SK-N-SH treated with all-trans-retinoic acid at 6 μM for 48 hours (cell line): Measurements from ENCODE around the gene GOLGA8H.
"Not testable (repeated sequence)": the region's sequence is repeated elsewhere in the genome, so short reads cannot be mapped to it uniquely, and the experiment has no call there.

ENCODE experiments used
- ATAC-seq: fragments of 200-7000 bp; cut with Tn5 transposase; 3 replicates; pipeline ENCODE4 v1.9.1; 2020; ENCODE audit warnings: mild to moderate bottlenecking, moderate library complexity
- ARNTL ChIP-seq: fragments of 450-650 bp; formaldehyde crosslinking; IDR thresholded peaks from 2 replicates; pipeline ENCODE4 v1.5.0; 2020; ENCODE audit warnings: low read depth, mild to moderate bottlenecking, moderate library complexity, borderline replicate concordance
- RARB ChIP-seq: fragments of 250-450 bp; sonication (Bioruptor Pico); IDR thresholded peaks from 2 replicates; pipeline ENCODE4 v1.8.0; 2021; ENCODE audit warnings: mild to moderate bottlenecking, moderate library complexity
- SNAI2 ChIP-seq: fragments of 250-450 bp; sonication (Bioruptor Pico); IDR thresholded peaks from 2 replicates; pipeline ENCODE4 v1.5.0; 2020; ENCODE audit warnings: mild to moderate bottlenecking, moderate library complexity
- TCF4 ChIP-seq: fragments of 250-450 bp; sonication (Bioruptor Pico); IDR thresholded peaks from 2 replicates; pipeline ENCODE4 v1.8.0; 2021; ENCODE audit warnings: mild to moderate bottlenecking, moderate library complexity, borderline replicate concordance
- ZC3H10 ChIP-seq: fragments of 250-450 bp; sonication (Bioruptor Pico); IDR thresholded peaks from 2 replicates; pipeline ENCODE4 v1.5.1; 2021; ENCODE audit warnings: mild to moderate bottlenecking, moderate library complexity
- ZFP30 ChIP-seq: fragments of 450-650 bp; formaldehyde crosslinking; IDR thresholded peaks from 2 replicates; pipeline ENCODE4 v1.5.0; 2022; ENCODE audit warnings: mild to moderate bottlenecking, moderate library complexity
- ZNF565 ChIP-seq: fragments of 450-650 bp; formaldehyde crosslinking; conservative IDR thresholded peaks from 2 replicates; pipeline ENCODE4 v1.5.0; 2020; ENCODE audit warnings: low read depth, mild to moderate bottlenecking, moderate library complexity
- ZNF70 ChIP-seq: fragments of 450-650 bp; formaldehyde crosslinking; IDR thresholded peaks from 2 replicates; pipeline ENCODE4 v1.5.0; 2020; ENCODE audit warnings: mild to moderate bottlenecking, moderate library complexity
- TF ChIP-seq, protein P1 (sequence below): fragments of 250-450 bp; sonication (Bioruptor Pico); IDR thresholded peaks from 2 replicates; pipeline ENCODE4 v1.8.0; 2020; ENCODE audit warnings: mild to moderate bottlenecking, moderate library complexity, borderline replicate concordance
- TF ChIP-seq, protein P2 (sequence below): fragments of 250-450 bp; sonication (Bioruptor Pico); IDR thresholded peaks from 2 replicates; pipeline ENCODE4 v1.5.0; 2020; ENCODE audit warnings: mild to moderate bottlenecking, moderate library complexity
- TF ChIP-seq, protein P3 (sequence below): fragments of 250-450 bp; sonication (Bioruptor Pico); IDR thresholded peaks from 2 replicates; pipeline ENCODE4 v1.8.0; 2021; ENCODE audit warnings: low read depth, mild to moderate bottlenecking, moderate library complexity, borderline replicate concordance

The GOLGA8H gene, protein sequence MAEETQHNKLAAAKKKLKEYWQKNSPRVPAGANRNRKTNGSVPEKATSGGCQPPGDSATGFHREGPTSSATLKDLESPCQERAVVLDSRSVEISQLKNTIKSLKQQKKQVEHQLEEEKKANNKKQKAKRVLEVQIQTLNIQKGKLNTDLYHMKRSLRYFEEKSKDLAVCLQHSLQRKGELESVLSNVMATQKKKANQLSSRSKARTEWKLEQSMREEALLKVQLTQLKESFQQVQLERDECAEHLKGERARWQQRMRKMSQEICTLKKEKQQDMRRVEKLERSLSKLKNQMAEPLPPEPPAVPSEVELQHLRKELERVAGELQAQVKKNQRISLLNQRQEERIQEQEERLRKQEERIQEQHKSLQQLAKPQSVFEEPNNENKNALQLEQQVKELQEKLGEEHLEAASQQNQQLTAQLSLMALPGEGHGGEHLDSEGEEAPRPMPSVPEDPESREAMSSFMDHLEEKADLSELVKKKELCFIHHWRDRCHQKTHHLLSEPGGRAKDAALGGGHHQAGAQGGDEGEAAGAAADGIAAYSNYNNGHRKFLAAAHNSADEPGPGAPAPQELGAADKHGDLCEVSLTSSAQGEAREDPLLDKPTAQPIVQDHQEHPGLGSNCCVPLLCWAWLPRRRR

DNA sequence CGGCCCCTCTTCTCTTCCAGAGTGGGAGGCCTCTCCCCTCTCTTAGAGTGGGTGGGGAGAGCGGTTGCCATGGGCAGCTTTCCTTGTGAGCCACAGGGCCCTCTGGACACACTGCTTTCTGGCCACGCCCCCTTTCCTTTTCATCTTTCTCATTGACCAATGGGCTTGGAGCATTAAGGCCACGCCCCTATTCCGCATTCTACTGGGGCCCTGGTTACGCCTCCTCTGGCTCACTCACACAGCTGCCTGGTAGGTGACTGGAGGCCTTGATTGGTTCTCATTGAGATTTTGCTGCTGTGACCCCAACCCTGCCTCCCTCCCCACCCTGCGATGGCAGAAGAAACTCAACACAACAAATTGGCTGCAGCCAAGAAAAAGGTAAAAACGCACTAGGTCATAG, at the start of gene GOLGA8H:
TSS of gene GOLGA8H (plus strand) at position 233 of the 400 bp plus-strand sequence. CDS start at position 331, 98 bp downstream.
- ATAC-seq, result not testable (repeated sequence)

DNA sequence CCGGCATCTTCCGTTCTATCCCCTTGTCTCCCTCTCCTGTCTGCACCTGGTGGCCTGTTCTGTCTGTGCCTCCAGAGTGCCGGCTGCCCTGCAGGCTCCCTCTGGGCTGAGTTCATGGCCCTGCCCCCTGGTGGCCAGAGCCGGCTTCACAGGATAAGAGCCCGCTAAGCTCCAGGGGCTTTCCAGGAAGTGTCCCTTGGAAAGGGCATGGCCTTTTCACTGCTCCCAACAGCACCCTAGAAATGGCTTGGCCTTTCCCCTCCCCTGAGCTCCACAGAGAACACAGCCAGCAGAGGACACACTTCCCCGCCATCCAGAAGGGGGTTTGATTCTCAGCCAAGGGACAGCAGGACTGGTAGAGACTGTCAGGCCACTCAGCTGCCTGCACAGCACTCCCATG, 36.9 kb upstream of the GOLGA8H start:
- peak; percentile 62; the same call in 2 of the 3 replicates for ATAC-seq

DNA sequence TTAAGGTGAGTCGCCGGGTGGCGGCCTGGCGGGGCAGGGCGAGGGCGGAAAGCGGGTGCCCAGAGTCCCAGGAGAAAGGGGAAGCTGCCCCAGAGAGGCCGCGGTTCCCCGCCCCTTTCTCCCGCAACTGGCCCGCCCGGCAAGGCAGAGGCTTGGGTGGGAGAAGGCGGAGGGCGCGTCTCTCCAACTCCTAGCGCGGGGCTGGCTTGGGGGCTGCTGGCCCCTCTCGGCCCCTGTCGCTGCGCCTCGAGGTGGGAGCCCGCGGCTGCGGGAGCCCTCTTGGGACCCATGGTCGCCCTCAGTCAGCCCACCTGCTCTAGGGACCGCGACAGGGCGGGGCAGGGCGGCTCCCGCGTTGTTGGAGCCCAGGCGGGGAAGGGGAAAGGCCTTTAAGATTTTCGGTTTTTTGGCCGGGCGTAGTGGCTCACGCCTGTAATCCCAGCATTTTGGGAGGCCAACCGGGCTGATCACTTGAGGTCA, 30.8 kb upstream of the GOLGA8H start:
- ATAC-seq, result peak; percentile 92

DNA sequence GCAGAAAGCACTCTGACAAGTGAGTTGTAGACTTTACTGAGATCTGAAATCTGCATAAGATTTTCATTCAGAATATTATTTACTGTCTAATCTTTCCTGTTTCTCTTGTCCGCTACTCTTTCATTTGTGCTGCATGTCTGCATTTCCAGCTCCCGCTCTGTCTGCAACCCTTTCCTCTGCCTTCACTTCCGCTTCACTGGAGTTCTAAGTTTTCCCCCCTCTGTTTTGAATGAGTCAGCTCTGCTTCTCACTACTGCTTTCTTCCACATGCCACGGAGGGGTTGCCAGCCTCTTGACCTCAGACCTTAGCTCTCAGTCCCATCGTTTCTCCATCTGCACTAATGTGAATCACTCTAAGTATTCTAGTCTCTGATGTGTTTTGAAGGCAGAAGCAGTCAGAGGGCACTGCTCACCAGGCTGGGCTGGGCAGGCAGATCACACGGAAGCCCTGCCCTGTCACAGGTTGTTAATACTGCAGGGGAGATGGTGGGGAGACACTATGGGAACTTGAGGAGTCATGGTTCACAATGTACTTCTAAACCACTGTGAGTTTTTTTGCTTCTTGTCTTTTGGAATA, 24.3 kb upstream of the GOLGA8H start:
- peak; percentile 37; the same call in 1 of the 3 replicates for ATAC-seq

DNA sequence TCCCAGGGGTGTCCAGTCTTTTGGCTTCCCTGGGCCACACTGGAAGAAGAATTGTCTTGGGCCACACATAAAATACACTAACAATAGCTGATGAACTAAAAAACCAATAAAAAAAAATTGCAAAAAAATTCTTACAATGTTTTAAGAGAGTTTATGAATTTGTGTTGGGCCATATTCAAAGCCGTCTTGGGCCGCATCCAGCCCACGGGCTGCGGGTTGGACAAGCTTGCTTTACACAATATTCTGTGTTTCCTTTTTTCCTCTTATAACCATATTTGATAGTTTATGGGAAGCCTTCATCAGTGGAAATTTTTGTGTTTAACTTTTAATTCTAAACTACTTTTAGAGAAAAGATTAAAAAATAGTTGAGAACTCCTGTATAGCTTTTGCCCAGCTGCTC, 23.1 kb upstream of the GOLGA8H start:
- ATAC-seq, result not testable (repeated sequence)

DNA sequence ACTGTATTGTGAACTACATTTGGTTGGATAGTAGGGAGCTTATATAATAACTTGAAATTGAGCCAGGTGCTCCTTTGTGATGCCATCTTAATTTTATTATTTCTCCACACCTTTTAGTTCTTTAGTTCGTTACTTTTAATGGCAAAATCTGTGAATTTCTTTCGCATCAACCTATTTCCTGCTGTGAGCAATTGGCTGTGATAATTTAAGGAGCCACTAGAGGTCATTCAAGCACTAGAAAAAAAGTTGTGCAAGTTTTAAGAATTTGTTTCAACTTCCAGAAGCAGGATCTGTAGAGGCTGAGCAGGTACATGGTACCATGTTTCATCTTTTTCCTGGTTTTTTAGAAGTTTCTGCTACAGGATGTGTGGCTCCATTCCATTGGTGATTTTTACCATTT, 4.9 kb upstream of the GOLGA8H start:
- ATAC-seq, result not testable (repeated sequence)

DNA sequence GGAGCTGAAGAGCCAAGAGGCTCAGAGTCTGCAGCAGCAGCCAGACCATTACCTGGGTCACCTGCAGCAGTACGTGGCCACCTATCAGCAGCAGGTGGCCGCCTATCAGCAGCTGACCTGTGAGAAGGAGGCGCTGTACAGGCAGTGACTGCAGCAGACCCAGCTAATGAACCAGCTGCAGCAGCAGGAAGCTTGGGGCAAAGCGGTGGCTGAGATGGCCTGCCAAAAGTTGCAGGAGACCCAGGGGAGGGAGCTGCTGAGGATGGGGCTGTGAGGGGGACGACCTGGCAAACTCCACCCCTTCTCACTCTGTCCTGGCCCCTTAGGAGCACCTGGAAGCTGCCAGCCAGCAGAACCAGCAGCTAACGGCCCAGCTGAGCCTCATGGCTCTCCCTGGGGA, 8.4 kb downstream of the GOLGA8H start:
- ATAC-seq, result not testable (repeated sequence)

DNA sequence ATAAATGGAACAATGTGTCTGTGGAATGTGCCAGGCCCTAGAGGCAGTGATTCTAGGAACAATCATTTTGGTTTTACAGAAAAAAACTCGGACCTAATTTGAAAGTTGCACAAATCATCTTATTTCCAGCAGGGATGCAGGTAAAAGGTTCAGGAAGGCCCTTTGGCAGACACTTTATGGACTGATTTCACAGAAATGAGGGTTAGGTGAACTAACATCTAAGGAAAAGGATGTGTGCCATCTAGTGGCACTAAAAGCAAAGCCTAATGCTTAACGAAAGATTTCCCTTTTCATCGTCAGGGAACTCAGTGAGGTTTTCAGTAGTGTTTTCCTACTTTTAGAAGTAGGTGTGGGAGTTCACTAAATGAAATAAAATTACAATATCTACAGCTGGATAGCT, 17.5 kb downstream of the GOLGA8H start:
- ATAC-seq, result peak; percentile 18; the same call in 2 of the 3 replicates

DNA sequence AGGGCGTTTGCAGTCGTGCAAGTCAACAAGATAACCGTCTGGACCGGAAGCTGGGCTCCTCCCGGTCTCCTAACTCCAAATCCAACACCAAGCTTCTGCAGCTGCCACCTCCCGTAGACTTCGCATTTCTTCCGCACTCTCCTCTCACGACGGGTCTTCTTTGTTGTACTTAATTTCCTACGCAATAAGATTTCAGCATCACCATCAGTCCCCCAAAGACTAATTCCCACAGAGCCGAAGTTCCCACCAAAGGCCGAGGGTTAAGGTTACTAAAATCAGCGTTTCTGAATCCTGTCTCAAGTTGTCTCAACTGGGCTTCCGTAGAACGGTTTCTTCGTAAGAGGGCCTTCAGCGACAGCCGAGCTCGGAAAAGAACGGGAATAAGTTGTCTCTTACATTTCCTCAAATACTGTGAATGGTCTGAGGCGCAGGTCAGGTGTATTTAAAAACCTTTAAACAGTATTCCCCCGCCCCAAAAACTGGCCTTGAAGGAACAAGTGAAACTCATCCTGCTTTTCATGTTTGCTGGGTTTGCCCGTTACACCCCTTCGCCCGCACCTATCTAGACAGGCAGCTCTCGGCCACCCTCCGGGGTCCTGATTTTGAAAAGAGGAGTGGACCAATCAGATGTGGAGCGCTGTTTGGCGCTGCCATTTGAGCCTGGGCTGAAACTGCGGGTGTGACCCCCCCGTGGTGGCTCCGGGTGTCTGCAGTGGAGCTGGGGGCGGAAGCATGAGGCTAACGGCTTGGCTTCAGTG, 21.8 kb downstream of the GOLGA8H start, which contains the start of gene ARHGAP11B:
TSS of gene ARHGAP11B (plus strand) at position 693 of the 758 bp plus-strand sequence.
- ATAC-seq, result peak; percentile 90
- TF ChIP-seq, protein P1, sequence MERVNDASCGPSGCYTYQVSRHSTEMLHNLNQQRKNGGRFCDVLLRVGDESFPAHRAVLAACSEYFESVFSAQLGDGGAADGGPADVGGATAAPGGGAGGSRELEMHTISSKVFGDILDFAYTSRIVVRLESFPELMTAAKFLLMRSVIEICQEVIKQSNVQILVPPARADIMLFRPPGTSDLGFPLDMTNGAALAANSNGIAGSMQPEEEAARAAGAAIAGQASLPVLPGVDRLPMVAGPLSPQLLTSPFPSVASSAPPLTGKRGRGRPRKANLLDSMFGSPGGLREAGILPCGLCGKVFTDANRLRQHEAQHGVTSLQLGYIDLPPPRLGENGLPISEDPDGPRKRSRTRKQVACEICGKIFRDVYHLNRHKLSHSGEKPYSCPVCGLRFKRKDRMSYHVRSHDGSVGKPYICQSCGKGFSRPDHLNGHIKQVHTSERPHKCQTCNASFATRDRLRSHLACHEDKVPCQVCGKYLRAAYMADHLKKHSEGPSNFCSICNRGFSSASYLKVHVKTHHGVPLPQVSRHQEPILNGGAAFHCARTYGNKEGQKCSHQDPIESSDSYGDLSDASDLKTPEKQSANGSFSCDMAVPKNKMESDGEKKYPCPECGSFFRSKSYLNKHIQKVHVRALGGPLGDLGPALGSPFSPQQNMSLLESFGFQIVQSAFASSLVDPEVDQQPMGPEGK, result peak; percentile 70; the same call in 1 of the 2 replicates

DNA sequence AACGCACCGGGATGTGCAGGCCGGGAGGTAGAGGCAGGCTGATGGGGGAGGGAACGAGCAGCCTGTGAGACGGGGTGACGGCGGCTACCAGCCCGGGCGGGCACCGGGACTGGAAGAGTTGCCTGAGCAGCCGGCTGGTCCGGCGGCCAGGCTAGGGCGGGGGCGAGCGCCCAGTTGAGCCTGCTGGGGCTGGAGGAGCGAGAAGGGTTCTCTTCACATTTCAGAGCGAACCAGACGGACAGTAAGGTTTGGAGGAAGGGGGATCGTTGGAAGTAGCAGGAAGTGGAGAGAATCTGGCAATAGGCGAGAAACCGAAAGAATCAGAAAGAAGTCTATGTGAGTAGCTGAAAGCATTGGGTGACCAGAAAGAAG, 22.4 kb downstream of the GOLGA8H start:
- ATAC-seq, result peak; percentile 60

DNA sequence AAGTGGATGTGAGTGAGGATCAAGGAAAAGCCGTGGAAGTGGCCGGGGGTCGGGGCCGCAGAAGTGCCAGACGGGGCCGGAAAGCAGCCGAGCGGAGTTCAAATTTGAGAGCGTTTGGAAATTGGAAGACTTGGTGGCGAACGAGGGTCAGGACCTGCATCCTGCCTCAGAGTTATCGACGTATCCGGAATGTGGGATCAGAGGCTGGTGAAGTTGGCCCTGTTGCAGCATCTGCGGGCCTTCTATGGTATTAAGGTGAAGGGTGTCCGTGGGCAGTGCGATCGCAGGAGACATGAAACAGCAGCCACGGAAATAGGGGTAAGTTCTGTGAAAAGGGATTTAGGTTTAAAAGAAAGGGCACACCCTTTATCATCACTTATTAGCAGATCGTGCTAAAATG, 22.8 kb downstream of the GOLGA8H start:
- peak; percentile 27 for ATAC-seq

DNA sequence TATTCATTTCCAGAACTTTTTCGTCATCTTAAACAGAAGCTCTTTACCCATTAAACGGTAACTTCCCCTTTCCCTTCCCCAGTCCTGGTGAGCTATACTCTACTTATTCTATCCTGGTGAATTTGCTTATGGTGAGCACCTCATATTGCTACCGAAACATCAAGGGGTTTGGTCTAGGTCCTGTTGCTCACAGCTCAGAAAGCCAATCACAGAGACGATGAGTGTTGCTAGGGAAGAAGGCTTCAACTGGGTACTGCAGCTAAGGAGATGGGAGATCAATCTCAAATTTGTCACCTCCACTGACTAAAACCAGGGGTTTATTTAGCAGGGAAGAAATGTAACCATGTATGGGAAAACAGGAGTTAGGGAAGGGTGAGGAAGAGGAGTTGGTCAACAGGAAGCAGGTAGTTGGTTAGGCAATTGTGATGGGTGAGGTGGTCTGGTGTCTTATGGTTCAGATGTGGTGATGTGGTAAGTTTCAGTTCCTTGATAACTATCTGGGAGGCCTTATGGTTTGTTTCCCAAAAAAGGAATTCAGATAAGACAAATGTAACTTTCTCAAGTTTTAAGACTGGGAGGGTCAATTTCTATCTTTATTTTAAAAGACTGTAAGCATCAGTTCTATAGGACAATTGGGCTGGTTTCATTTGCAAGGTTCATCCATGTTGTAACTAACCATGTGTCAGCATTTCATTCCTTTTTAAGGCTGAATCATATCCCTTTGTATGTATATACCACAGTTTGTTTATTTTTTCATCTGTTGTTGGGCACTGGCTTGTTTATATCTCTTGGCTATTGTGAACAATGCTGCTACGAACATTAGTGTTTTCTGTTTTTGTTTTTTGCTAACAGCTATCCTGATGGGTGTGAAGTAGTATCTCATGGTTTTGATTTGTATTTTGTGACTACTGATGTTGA, 46.4 kb downstream of the GOLGA8H start:
- no peak for ATAC-seq
- TF ChIP-seq ZC3H10 (CRISPR knock-in tag), result no peak
- TF ChIP-seq ZNF565 (CRISPR knock-in tag), result no peak
- no peak for TF ChIP-seq TCF4 (CRISPR knock-in tag)
- no peak for TF ChIP-seq ZNF70 (CRISPR knock-in tag)
- TF ChIP-seq SNAI2 (CRISPR knock-in tag), result no peak
- no peak for TF ChIP-seq ZFP30 (CRISPR knock-in tag)
- no peak for TF ChIP-seq RARB (CRISPR knock-in tag)
- TF ChIP-seq, protein P2, sequence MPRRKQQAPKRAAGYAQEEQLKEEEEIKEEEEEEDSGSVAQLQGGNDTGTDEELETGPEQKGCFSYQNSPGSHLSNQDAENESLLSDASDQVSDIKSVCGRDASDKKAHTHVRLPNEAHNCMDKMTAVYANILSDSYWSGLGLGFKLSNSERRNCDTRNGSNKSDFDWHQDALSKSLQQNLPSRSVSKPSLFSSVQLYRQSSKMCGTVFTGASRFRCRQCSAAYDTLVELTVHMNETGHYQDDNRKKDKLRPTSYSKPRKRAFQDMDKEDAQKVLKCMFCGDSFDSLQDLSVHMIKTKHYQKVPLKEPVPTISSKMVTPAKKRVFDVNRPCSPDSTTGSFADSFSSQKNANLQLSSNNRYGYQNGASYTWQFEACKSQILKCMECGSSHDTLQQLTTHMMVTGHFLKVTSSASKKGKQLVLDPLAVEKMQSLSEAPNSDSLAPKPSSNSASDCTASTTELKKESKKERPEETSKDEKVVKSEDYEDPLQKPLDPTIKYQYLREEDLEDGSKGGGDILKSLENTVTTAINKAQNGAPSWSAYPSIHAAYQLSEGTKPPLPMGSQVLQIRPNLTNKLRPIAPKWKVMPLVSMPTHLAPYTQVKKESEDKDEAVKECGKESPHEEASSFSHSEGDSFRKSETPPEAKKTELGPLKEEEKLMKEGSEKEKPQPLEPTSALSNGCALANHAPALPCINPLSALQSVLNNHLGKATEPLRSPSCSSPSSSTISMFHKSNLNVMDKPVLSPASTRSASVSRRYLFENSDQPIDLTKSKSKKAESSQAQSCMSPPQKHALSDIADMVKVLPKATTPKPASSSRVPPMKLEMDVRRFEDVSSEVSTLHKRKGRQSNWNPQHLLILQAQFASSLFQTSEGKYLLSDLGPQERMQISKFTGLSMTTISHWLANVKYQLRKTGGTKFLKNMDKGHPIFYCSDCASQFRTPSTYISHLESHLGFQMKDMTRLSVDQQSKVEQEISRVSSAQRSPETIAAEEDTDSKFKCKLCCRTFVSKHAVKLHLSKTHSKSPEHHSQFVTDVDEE (CRISPR knock-in tag), result no peak
- no peak for TF ChIP-seq ARNTL
- TF ChIP-seq, protein P3, sequence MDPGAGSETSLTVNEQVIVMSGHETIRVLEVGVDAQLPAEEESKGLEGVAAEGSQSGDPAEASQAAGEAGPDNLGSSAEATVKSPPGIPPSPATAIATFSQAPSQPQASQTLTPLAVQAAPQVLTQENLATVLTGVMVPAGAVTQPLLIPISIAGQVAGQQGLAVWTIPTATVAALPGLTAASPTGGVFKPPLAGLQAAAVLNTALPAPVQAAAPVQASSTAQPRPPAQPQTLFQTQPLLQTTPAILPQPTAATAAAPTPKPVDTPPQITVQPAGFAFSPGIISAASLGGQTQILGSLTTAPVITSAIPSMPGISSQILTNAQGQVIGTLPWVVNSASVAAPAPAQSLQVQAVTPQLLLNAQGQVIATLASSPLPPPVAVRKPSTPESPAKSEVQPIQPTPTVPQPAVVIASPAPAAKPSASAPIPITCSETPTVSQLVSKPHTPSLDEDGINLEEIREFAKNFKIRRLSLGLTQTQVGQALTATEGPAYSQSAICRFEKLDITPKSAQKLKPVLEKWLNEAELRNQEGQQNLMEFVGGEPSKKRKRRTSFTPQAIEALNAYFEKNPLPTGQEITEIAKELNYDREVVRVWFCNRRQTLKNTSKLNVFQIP (CRISPR knock-in tag), result no peak
